Measurements from ENCODE around the gene SCYL2.

DNA sequence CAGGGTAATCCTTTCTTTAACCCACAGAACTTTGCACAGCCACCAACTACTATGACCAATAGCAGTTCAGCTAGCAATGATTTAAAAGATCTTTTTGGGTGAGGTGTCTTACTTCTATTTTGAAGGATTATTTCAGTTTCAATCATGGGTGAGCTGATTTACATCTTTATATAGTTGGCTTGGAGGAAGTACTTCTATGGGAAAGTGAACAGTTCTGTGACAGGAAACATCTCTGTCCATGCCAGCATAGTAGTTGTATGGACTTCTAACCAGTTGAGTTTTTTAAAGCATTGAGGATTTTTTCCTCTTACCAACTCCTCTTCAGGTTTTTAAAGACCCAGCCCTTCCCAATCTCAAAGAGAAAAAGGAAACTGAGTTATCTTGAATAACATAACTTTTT, 72.1 kb downstream of the SCYL2 start:
- TF ChIP-seq, protein P1, sequence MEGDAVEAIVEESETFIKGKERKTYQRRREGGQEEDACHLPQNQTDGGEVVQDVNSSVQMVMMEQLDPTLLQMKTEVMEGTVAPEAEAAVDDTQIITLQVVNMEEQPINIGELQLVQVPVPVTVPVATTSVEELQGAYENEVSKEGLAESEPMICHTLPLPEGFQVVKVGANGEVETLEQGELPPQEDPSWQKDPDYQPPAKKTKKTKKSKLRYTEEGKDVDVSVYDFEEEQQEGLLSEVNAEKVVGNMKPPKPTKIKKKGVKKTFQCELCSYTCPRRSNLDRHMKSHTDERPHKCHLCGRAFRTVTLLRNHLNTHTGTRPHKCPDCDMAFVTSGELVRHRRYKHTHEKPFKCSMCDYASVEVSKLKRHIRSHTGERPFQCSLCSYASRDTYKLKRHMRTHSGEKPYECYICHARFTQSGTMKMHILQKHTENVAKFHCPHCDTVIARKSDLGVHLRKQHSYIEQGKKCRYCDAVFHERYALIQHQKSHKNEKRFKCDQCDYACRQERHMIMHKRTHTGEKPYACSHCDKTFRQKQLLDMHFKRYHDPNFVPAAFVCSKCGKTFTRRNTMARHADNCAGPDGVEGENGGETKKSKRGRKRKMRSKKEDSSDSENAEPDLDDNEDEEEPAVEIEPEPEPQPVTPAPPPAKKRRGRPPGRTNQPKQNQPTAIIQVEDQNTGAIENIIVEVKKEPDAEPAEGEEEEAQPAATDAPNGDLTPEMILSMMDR (conservative IDR thresholded peaks at IDR 0.05; ENCODE audit: low read depth, low read length), result no peak
- no peak for TF ChIP-seq EZH2 (IDR thresholded peaks at IDR 0.05; ENCODE audit: low read length, unreplicated experiment)
